GM21515 (cell line): ENCODE results near the gene FIBP.
A peak's percentile ranks its signal among the peaks of the same experiment; 100 is the strongest.

Experiments
- ATAC-seq: cut with Tn5 transposase; IDR thresholded peaks from one replicate; pipeline ENCODE4 v1.9.1; 2021; ENCODE audit not compliant: unreplicated experiment

FIBP gene

DNA sequence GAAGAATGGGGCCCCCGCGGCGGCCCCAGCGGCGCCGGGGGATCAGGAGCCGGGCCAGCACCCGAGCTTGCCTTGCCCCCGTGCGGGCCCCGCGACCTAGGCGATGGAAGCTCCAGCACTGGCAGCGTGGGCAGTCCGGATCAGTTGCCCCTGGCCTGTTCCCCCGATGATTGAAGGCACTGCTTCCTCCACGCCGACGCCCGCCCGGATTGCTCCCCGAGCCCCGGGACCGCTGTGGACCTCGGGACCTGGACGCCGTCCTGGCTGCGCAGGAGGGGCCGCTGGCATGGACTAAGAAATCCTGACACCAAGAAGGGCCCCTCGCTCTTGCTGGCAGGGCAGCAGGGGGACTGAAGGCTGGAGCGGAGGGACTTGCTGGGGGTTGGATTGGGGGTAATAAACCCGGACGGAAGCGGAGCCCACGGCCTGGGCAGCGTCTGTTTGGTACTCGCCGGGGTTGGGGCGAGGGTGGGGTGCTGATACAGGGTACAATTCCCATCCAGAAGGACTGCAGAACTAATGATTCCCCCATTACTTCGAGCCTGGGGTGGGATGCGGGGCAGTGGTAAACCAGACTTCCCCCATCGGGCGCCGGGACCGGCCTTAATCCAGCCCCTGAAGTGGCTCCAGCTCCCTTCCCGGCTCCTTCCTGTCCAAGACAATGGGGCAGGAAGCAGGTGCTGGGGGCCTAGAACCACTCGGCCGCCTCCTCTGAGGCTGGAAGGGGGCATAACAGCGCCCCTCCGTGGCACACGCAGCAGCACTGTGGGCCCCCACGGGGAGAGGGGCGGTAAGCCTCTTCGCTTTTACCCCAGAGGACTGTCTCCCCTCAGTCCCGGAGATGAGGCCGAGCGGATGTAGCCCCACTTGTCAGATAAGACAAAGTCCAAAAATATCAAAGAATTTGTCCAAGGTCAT is 3.2 kb upstream of the FIBP start:
- no peak for ATAC-seq

DNA sequence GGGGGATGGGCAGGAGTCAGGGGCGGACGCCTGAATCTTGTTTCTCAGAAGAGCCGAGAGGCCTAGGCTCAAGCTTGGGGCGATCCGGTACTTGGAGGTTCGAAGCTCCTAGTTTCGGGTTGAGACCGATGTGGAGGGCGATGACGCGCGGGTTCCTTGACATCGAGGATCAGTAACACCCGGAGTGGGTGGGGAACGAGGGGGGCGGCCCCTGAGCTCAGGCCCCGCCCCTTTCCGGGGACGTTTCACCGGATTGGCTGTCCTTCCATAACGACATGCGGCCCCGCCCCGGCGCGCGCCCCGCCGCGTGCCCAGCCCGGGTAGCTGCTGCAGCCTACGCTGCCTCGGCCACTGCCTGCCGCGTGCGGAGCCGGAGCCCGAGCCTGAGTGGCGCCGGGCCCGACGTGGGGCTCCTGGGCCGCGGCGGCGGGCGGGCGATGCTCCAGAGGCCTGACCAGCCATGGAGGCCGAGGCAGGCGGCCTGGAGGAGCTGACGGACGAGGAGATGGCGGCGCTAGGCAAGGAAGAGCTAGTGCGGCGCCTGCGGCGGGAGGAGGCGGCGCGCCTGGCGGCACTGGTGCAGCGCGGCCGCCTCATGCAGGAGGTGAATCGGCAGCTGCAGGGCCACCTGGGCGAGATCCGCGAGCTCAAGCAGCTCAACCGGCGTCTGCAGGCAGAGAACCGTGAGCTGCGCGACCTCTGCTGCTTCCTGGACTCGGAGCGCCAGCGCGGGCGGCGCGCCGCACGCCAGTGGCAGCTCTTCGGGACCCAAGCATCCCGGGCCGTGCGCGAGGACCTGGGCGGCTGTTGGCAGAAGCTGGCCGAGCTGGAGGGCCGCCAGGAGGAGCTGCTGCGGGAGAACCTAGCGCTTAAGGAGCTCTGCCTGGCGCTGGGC is 2.3 kb upstream of the FIBP start, which contains the start of gene CCDC85B:
TSS of gene CCDC85B (plus strand) at position 350 of the 895 bp plus-strand sequence. CDS start at position 461, 111 bp downstream.
- peak; percentile 43 for ATAC-seq

DNA sequence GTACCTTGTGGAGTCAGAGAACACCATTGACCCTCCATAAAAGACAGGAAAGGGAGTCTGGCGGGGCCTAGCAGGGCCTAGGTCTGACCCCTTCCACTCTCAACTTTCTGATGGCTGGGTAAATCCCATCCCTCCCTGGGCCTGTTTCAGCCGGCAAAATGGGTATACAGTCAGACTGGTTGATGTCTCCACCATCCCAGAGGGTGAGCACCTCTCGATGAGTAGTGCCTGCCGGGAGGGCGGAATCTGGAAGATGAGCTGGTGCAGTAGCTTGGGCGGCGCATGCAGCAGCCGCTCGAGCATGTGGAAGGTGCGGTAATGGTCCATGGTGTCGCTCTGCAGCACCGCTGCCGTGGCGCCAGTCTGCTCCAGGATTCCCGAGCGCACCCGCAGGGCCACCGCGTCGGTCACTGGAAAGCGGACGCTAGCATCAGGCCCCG is 528 bp downstream of the FIBP start:
- no peak for ATAC-seq

DNA sequence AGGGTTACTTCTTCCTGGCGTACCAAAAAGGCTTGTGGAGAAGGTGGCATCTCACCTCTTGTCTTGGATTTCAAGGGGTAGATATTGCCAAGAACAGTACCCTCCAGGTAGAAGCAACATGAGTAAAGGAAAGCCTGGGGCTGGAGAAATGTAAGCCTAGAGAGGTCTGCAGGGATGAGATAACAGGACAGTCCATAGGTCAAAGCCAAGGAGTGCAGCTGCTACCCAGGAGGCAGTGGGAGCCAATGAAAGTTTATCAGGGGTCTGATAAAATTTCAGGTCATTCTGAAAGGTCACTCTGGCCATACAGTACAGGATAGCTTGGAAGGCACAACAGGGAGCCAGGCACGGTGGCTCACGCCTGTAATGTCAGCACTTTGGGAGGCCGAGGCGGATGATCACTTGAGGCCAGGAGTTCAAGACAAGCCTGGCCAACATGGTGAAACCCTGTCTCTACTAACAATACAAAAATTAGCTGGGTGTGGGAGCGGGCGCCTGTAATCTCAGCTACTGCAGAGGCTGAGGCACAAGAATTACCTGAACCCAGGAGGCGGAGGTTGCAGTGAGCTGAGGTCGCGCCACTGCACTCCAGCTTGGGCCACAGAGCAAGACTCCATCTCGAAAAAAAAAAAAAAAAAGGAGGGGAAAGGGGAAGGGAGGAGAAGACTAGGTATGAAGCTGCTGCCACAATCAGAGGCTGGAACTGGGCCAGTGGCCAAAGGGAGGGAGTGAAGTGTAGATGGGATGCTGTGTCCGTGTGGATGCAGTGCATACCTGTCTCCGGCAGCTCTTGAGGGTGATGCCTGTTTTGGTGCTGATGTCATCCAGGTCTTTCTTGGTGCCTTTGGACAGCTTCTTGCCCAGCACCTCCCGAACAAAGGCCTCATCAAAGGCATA is 1.2 kb downstream of the FIBP start:
- ATAC-seq: no peak

DNA sequence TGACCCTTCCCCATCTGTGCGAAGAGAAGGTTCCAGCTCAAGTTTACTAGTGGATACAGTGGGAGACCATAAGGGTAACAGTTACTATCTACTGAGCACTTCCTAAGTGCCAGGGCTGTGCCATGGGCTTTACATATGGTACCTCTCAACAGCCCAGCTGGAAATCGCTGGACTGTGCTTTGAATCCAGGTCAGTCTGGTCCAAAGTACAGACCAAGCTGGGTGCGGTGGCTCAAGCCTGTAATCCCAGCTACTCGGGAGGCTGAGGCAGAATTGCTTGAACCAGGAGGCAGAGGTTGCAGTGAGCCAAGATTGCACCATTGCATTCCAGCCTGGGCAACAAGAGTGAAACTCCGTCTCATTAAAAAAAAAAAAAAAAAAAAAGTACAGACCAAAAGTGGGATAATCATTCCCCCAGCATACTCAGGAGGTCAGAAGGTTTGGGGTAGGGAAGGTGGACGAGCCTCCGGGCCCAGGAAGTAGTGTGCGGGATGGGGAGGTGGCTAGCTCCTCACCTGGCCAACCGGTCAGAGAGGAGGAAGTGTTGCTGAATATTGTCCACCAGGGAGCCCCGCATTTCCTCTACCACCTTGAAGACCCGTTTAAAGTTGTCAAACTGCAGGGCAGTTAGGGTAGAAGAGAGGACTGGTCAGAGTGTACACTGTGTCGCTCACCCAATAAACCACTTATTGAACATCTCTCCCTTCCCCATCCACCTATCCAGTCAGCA is 2.3 kb downstream of the FIBP start:
- no peak for ATAC-seq

DNA sequence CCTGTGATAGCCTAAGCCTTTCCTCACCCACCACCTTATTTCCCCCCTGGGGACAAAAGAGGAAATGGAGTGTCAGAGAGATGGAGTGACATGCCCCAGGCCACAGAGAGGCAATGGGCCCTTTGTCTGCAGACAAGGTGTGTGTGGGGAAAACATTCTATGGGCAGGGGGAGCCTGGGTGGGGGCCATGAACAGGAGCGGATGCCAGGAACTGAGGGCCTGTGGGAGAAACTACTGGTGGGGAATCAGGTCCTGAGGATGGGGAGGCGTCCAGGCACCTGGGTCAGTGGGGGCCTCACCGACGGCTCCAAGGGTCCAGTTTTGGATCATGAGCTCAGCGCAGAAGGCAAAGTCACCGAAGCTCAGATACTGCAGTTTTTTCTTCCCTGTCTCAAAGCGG is 3.0 kb downstream of the FIBP start:
- ATAC-seq: no peak

DNA sequence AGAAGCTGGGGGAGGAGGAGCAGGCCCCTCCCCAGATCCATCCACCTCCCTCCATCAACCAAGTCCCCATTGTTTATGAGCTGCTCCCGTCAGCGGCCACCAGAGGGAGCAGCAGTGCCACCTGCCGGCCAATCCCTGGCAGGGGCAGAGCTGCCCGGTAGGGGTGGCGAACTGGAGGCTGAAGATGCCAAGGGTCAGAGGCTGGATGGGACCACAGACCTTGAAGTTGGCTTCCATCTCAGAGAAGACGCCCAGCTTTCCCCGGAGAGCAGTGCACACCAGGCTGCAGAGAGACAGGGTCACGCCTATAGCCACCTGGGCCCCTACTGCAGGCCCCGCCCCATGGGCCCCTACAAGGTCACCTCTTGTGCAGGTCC is 3.6 kb downstream of the FIBP start:
- no peak for ATAC-seq

DNA sequence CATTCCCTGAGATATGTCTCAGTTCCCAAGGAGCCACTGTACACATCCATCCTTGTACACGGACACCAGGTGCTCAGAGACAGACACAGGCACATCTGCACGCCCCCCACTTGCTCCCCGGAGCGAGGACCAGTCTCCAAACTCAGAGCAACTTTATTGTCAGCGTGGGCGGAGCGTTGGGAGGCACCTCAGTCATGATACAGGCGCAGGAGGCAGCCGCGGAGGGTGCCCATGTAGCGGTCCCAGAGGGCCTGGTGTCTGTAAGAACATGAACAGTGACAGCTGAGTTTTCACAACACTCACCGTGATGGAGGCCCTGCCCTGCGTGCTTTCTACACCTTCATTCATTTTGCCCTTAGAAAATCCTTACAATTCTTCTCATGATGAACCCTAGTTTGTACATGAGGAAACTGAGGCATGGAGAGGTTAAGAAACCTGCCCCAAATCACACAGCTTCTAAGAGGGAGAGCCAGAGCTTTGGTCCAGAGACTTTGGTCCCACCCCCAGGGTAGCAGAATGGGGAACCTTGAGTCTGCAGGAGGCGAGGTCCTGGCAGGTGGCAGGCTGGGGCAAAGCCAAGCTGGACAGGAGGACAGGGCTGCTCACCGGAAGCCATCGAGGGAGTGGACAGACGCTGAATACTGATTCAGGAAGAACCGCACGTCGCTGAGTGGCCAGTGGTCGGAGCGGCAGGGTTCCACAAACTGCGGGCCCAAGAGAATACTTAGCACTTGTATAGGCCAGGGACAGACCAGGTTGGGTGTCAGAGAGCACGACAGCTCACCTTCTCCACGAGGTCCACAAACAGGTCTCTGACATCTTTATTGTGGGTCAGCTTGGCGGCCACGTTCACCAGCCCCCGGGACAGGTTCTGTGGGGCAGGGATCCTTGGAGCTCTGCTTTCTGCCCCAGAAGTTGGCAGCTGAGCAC is 4.2 kb downstream of the FIBP start:
- no peak for ATAC-seq

DNA sequence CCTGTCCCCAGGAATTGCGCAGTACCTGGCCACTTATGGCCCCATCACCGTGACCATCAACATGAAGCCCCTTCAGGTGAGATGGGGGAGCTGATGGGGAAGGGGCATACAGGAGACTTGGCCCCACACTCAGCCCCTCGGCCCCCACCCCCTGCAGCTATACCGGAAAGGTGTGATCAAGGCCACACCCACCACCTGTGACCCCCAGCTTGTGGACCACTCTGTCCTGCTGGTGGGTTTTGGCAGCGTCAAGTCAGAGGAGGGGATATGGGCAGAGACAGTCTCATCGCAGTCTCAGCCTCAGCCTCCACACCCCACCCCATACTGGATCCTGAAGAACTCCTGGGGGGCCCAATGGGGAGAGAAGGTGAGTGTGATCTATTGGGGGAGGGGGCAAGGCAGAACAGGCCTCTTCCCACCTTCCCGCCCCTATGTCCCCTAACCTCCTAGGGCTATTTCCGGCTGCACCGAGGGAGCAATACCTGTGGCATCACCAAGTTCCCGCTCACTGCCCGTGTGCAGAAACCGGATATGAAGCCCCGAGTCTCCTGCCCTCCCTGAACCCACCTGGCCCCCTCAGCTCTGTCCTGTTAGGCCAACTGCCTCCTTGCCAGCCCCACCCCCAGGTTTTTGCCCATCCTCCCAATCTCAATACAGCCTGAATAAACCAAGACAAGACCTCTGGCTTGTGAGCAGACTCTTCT is 5.1 kb downstream of the FIBP start:
- ATAC-seq: no peak

DNA sequence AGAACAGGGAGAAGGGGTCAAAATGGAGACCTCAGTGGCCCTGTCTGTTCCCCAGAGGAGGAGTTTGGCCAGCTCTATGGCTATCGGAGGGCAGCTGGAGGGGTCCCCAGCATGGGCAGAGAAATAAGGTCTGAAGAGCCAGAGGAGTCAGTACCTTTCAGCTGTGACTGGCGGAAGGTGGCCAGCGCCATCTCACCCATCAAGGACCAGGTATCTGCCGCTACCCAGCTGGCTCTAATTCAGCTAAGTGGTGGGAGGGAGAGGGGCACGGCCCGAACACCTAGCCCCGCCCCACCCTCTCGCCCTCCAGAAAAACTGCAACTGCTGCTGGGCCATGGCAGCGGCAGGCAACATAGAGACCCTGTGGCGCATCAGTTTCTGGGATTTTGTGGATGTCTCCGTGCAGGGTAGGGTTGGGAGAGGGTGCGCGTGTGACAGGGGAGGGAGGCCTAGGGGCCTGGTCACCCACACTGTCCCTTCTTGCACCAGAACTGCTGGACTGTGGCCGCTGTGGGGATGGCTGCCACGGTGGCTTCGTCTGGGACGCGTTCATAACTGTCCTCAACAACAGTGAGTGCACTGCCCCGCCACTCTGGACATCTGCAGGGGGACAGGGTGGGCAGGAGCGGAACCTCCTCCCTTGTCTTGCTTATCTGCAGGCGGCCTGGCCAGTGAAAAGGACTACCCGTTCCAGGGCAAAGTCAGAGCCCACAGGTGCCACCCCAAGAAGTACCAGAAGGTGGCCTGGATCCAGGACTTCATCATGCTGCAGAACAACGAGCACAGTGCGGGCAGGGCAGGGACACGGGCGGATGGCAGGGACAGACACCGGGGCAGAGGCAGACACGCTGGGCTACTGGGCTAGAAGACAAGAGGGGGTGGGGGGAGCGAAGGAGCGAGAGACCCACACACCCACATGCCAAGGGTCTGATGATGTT is 5.9 kb downstream of the FIBP start:
- ATAC-seq: no peak

DNA sequence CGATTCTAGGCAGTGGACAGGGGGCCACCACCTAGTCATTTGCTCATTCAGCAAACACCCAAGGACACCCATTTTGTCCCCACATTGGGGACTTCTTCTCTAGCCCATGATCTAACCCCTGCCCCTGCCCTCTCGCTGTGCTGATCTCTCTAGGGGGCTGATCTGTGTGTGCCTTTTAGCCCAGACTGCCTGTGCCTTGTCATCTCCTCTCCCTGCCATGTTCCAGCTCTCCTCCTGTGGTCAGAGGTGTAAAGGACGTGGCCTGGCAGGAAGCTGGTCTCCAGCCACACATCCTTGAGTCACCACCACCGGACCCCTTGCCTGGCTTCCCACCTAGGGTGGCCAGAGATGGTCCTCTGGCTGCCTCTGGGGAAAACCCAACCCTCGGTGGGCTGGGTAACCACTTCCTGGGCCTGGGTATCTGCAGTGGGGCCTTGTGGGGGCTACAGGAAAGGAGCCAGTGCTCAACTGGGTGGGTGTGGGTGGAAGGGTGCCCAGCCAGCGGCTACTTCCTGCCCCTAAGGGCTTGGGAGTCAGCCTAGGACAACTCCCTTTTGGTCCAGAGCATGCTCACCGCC is 7.3 kb downstream of the FIBP start:
- ATAC-seq: no peak

DNA sequence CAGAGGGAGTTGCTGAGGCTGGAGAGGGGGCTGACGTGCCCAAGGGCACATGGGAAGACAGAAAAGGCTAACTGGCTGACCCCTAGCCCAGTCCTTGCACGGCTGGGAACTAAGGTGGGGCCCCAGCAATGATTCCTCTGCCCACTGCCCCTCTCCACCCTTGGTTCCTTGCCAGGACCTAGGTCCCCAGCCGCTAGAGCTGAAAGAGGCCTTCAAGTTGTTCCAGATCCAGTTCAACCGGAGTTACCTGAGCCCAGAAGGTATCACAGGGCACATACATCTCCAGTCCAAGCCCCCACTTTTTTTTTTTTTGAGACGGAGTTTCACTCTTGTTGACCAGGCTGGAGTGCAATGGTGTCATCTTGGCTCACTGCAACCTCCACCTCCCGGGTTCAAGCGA is 8.2 kb downstream of the FIBP start:
- ATAC-seq: no peak

DNA sequence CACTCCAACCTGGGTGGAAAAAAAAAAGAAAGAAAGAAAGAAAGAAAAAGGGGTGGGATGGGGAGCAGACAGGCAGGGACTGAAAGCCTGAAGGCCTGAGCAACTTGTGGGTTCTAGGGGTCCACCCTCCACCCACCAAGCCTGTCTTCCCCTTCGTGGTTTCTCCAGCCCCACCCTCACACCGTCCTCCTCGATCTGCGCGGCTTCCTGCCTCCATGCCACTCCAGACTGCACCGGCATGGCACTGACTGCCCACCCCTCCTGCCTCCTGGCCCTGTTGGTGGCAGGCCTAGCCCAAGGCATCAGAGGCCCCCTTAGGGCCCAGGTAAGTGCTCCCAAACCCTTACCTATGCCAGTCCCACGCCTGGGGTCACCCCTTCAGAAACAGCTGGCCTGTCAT is 8.7 kb downstream of the FIBP start, which contains the start of gene CTSW:
TSS of gene CTSW (plus strand) at position 221 of the 400 bp plus-strand sequence. CDS start at position 239, 18 bp downstream.
- ATAC-seq: no peak

DNA sequence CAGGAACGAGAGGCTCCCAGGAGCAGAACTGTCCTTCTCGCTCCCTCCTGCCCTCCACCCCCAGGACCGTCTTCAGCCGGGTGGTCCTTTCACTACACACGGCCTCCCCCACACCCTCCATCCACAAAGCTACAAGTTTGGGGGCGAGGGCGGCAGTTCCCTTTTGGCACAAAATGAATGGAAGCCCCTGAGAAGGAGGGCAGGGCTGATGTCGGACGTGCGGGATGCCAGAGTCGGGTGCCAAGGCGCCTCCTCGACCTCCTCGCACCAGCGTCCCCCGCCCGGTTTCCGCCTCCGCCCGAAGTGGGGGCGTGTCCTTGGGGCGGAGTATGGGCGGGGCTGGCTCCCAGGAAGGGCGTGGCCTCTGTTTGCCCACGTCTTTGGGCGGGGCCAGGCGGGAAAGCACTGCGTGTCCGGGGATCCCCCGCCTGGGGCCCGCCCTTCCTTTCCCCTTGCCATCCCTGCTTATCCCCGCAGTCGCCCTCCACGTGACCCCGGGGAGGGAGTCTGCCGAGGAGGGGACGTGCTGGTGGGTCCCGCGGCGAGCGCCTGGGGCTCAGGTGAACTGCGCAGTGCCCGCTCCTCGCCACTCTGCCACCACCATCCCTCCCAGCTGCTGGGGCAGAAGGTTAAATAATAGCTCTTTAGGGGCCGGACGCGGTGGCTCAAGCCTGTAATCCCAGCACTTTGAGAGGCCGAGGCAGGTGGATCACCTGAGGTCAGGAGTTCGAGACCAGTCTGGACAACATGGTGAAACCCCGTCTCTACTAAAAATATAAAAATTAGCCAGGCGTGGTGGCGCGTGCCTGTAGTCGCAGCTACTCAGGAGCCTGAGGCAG is 14.7 kb downstream of the FIBP start:
- peak; percentile 63 for ATAC-seq

DNA sequence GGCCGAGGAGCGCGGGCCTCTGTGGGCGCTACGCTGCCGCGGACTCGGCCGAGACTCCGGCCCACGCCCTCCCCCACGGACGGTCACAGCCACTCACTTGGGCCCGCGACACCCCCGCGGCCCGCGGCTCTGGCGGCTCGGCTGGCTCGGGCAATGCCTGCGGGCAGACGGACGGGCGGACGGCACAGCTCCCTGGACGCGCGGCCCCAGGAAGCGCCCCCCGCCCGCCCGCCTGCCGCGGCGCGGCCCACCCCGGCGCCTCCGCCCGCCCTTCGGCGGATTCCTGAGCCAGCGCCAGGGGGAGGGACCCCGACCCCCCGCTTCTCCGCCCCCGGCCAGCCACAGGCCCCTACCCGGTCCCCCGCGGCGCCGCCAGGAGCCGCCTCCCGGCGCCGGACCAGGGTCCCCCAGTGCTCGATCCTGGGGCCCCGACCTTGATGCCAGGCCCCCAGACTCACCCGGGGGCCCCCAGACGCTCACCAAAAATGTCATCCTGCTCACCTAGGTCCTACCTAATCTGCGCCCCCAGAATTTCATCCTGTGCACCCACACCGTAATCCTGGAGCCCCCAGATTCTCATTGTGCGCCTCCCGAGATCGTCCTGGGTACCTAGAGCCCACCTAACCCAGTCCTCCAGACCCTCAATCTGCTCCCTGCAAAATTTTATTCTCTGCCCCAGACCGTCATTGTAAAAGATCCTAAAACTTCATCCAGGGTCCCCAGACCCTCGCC is 15.5 kb downstream of the FIBP start, which contains the start of gene EFEMP2:
TSS of gene EFEMP2 (minus strand) at position 215 of the 732 bp plus-strand sequence. CDS start 446 bp downstream, outside the sequence.
- ATAC-seq: no peak
